GM12891 (cell line): ENCODE measurements around the gene STXBP2.
A peak's percentile ranks its signal among the peaks of the same experiment; 100 is the strongest.

ENCODE experiments used
- PAX5 ChIP-seq: IDR thresholded peaks from 2 replicates; pipeline ENCODE4 v1.6.1; 2011; ENCODE audit warnings: low read length, moderate library complexity, mild to moderate bottlenecking; ENCODE audit not compliant: insufficient read depth, severe bottlenecking
- POLR2A ChIP-seq: IDR thresholded peaks from 2 replicates; pipeline ENCODE4 v1.6.1; 2011; ENCODE audit warnings: low read depth, low read length, control low read depth
- POLR2AphosphoS5 ChIP-seq: IDR thresholded peaks from 2 replicates; pipeline ENCODE4 v1.6.1; 2011; ENCODE audit warnings: low read depth, low read length, control low read depth
- SPI1 ChIP-seq: IDR thresholded peaks from 2 replicates; pipeline ENCODE4 v1.6.1; 2011; ENCODE audit warnings: low read depth, low read length, control low read depth
- TAF1 ChIP-seq: IDR thresholded peaks from 2 replicates; pipeline ENCODE4 v1.6.1; 2011; ENCODE audit warnings: low read depth, low read length, control low read depth

GRCh38 chr19:7633698-7634097 lies 3.2 kb upstream of the STXBP2 start, which contains the start of gene PCP2:
- TF ChIP-seq TAF1, result no peak
- 0 out of 2 replicates have a peak, but pooled peaks have one; percentile 33 for TF ChIP-seq POLR2AphosphoS5
- TF ChIP-seq POLR2A, result no peak
- TF ChIP-seq PAX5, result no peak
- TF ChIP-seq SPI1, result no peak
